IMR-90 (cell line): ENCODE results near the gene CHN2. TPM values are rescaled to one million over a fixed set of nuclear protein-coding genes. Genes with fewer than 3 reads are reported as not detected.

ENCODE experiments used
- ATAC-seq: fragments of 200-7000 bp; cut with Tn5 transposase; 2 replicates; pipeline ENCODE4 v1.9.1; 2020; ENCODE audit warnings: low read depth, mild to moderate bottlenecking, moderate library complexity
- BruUV-seq: library from RNA; stranded (reverse); fragments of 400-500 nt; replicated peaks from 2 replicates; lab custom pipeline; 2021; lab: Mats Ljungman, UMichigan
- CTCF ChIA-PET: fragments of 300-600 bp; formaldehyde crosslinking; extraction: SDS; loops from one replicate; lab custom pipeline; 2021; ENCODE audit warnings: antibody characterized with exemption; lab: Yijun Ruan, JAX
- POLR2A ChIA-PET: fragments of 300-600 bp; sonication (Branson Sonifier 250); formaldehyde crosslinking; loops from one replicate; lab custom pipeline; 2022; ENCODE audit warnings: antibody characterized with exemption; ENCODE audit not compliant: unreplicated experiment; lab: Charles Lee
- DNase-seq: peaks from one replicate; pipeline ENCODE4 v3.0.0; 2013
- H2AFZ ChIP-seq: replicated peaks from 2 replicates; pipeline ENCODE3; 2013; ENCODE audit warnings: low read length, mild to moderate bottlenecking; ENCODE audit not compliant: poor library complexity
- H2AK5ac ChIP-seq: 2 replicates; pipeline ENCODE4 v1.6.1; 2013; ENCODE audit warnings: low read depth, low read length, inconsistent platforms
- H2AK9ac ChIP-seq: replicated peaks from 2 replicates; pipeline ENCODE3; 2013; ENCODE audit warnings: mild to moderate bottlenecking, low read depth, low read length, moderate library complexity; ENCODE audit not compliant: poor library complexity
- H2BK120ac ChIP-seq: 2 replicates; pipeline ENCODE4 v1.6.1; 2013; ENCODE audit warnings: low read depth, low read length, inconsistent platforms
- H2BK15ac ChIP-seq: 3 replicates; pipeline ENCODE4 v1.6.1; 2013; ENCODE audit warnings: low read depth, low read length, inconsistent platforms
- H2BK20ac ChIP-seq: 2 replicates; pipeline ENCODE4 v1.6.1; 2013; ENCODE audit warnings: low read depth, mild to moderate bottlenecking, inconsistent platforms, low read length, moderate library complexity
- H2BK5ac ChIP-seq: 2 replicates; pipeline ENCODE4 v1.6.1; 2013; ENCODE audit warnings: mild to moderate bottlenecking, low read depth, low read length, inconsistent platforms; ENCODE audit not compliant: poor library complexity, severe bottlenecking
- H3K14ac ChIP-seq: replicated peaks from 2 replicates; pipeline ENCODE4 v1.6.1; 2013; ENCODE audit warnings: low read depth, low read length, inconsistent platforms
- H3K18ac ChIP-seq: 2 replicates; pipeline ENCODE4 v1.6.1; 2013; ENCODE audit warnings: low read depth, low read length, control low read depth
- H3K23ac ChIP-seq: 2 replicates; pipeline ENCODE4 v1.6.1; 2013; ENCODE audit warnings: low read depth, low read length, inconsistent platforms
- H3K27ac ChIP-seq: 2 replicates; pipeline ENCODE4 v1.5.1; 2013; ENCODE audit warnings: mild to moderate bottlenecking, control low read depth, low read length; ENCODE audit not compliant: insufficient read depth
- H3K27me3 ChIP-seq: 2 replicates; pipeline ENCODE4 v1.6.1; 2013; ENCODE audit warnings: low read length; ENCODE audit not compliant: control insufficient read depth, insufficient read depth
- H3K36me3 ChIP-seq: 2 replicates; pipeline ENCODE4 v1.6.1; 2013; ENCODE audit warnings: low read length, mixed read lengths; ENCODE audit not compliant: control insufficient read depth, insufficient read depth
- H3K4ac ChIP-seq: 2 replicates; pipeline ENCODE4 v1.6.1; 2013; ENCODE audit warnings: low read depth, low read length, inconsistent platforms
- H3K4me1 ChIP-seq: 2 replicates; pipeline ENCODE4 v1.6.1; 2013; ENCODE audit warnings: low read length, mixed read lengths; ENCODE audit not compliant: control insufficient read depth, insufficient read depth
- H3K4me2 ChIP-seq: 2 replicates; pipeline ENCODE4 v1.6.1; 2013; ENCODE audit warnings: low read depth, mild to moderate bottlenecking, control low read depth, low read length, moderate library complexity
- H3K4me3 ChIP-seq: 2 replicates; pipeline ENCODE4 v1.5.1; 2013; ENCODE audit warnings: low read depth, mild to moderate bottlenecking, control low read depth, low read length, moderate library complexity; ENCODE audit not compliant: insufficient read depth
- H3K56ac ChIP-seq: 2 replicates; pipeline ENCODE4 v1.6.1; 2013; ENCODE audit warnings: low read length, inconsistent platforms; ENCODE audit not compliant: insufficient read depth; ENCODE audit errors: extremely low read depth
- H3K79me1 ChIP-seq, 2 experiments: 2 replicates each; pipeline ENCODE4 v1.6.1; 2013; ENCODE audit warnings: low read length in 2 of 2, inconsistent platforms in 1 of 2, low read depth in 1 of 2
- H3K9ac ChIP-seq: 2 replicates; pipeline ENCODE4 v1.6.1; 2013; ENCODE audit warnings: low read depth, low read length, control low read depth
- H3K9me1 ChIP-seq: 2 replicates; pipeline ENCODE4 v1.6.1; 2013; ENCODE audit warnings: low read length, inconsistent platforms; ENCODE audit not compliant: insufficient read depth
- H3K9me3 ChIP-seq: 2 replicates; pipeline ENCODE4 v1.6.1; 2013; ENCODE audit warnings: low read length; ENCODE audit not compliant: control insufficient read depth, insufficient read depth
- H4K20me1 ChIP-seq: 2 replicates; pipeline ENCODE4 v1.6.1; 2013; ENCODE audit warnings: low read length, inconsistent platforms; ENCODE audit not compliant: insufficient read depth
- H4K5ac ChIP-seq: 2 replicates; pipeline ENCODE4 v1.6.1; 2013; ENCODE audit warnings: mild to moderate bottlenecking, low read depth, low read length, control low read depth
- H4K8ac ChIP-seq, 2 experiments: 2 replicates each; pipeline ENCODE4 v1.6.1; 2013; ENCODE audit warnings: low read depth in 2 of 2, low read length in 2 of 2, control low read depth in 1 of 2, inconsistent platforms in 1 of 2
- H4K91ac ChIP-seq: 2 replicates; pipeline ENCODE4 v1.6.1; 2013; ENCODE audit warnings: low read depth, low read length, inconsistent platforms; ENCODE audit not compliant: insufficient read depth
- BHLHE40 ChIP-seq: fragments of 150-350 bp; IDR thresholded peaks from 2 replicates; pipeline ENCODE4 v1.6.1; 2016; ENCODE audit warnings: mild to moderate bottlenecking, low read depth, low read length
- CEBPB ChIP-seq: IDR thresholded peaks from 2 replicates; pipeline ENCODE4 v1.6.1; 2012; ENCODE audit warnings: low read depth, low read length, improper control_type of control experiment
- CHD1 ChIP-seq: IDR thresholded peaks from 2 replicates; pipeline ENCODE4 v1.6.1; 2012; ENCODE audit warnings: low read depth, low read length, improper control_type of control experiment
- ELK1 ChIP-seq: fragments of 150-350 bp; IDR thresholded peaks from 2 replicates; pipeline ENCODE4 v1.6.1; 2016; ENCODE audit warnings: low read depth, mild to moderate bottlenecking, low read length, moderate library complexity, borderline replicate concordance
- FOS ChIP-seq: fragments of 150-350 bp; IDR thresholded peaks from 2 replicates; pipeline ENCODE4 v1.6.1; 2016; ENCODE audit warnings: low read depth, low read length
- MAFK ChIP-seq: IDR thresholded peaks from 2 replicates; pipeline ENCODE4 v1.6.1; 2012; ENCODE audit warnings: low read depth, low read length, improper control_type of control experiment
- MAZ ChIP-seq: IDR thresholded peaks from 2 replicates; pipeline ENCODE4 v1.6.1; 2012; ENCODE audit warnings: low read depth, mild to moderate bottlenecking, low read length, improper control_type of control experiment, moderate library complexity, borderline replicate concordance
- NFE2L2 ChIP-seq: fragments of 150-350 bp; IDR thresholded peaks from 2 replicates; pipeline ENCODE4 v1.6.1; 2016; ENCODE audit warnings: low read depth, mild to moderate bottlenecking, low read length
- RAD21 ChIP-seq: IDR thresholded peaks from 2 replicates; pipeline ENCODE4 v1.6.1; 2012; ENCODE audit warnings: low read length, improper control_type of control experiment
- RCOR1 ChIP-seq: IDR thresholded peaks from 2 replicates; pipeline ENCODE4 v1.6.1; 2012; ENCODE audit warnings: mild to moderate bottlenecking, low read length, improper control_type of control experiment; ENCODE audit not compliant: insufficient replicate concordance
- RFX5 ChIP-seq: IDR thresholded peaks from 2 replicates; pipeline ENCODE4 v1.8.0; 2012; ENCODE audit warnings: low read depth, mild to moderate bottlenecking, low read length, moderate library complexity
- SMC3 ChIP-seq: fragments of 150-350 bp; IDR thresholded peaks from 2 replicates; pipeline ENCODE4 v1.6.1; 2016; ENCODE audit warnings: low read depth, mild to moderate bottlenecking, antibody characterized with exemption, low read length, moderate library complexity
- USF2 ChIP-seq: fragments of 150-350 bp; IDR thresholded peaks from 2 replicates; pipeline ENCODE4 v1.6.1; 2017; ENCODE audit warnings: mild to moderate bottlenecking, antibody characterized with exemption, low read length, low read depth
- WGBS, 2 experiments: methylation state at CpG; one replicate each; pipeline versions ENCODE4 v1.1.5 to v1.1.7; 2013; ENCODE audit warnings: missing lambda C conversion rate in 2 of 2; ENCODE audit not compliant: insufficient read length in 1 of 2; ENCODE audit errors: extremely low coverage in 2 of 2; 5-methylcytosine and 5-hydroxymethylcytosine counted together
- dilution Hi-C: fragments of 300-500 bp; cut with HindIII; formaldehyde crosslinking; loops from one replicate; pipeline ENCODE4 v1.14.3; 2018; ENCODE audit warnings: low sequenced_read_pairs; ENCODE audit not compliant: unreplicated experiment
- in situ Hi-C: fragments of 300-500 bp; cut with MboI; formaldehyde crosslinking; loops from 3 replicates; pipeline ENCODE4 v1.14.3; 2019; ENCODE audit warnings: low sequenced_read_pairs, inconsistent platforms, mixed read lengths
- intact Hi-C: fragments of 100-400 bp; cut with micrococcal nuclease; formaldehyde crosslinking; loops from 2 replicates; pipeline ENCODE4 v1.10.0; 2022
- polyA plus RNA-seq, 3 experiments: library from polyadenylated mRNA; depleted of rRNA; stranded (reverse); fragments of >200 nt; gene quantifications; 2 replicates each; pipeline ENCODE4 v1.2.3, GENCODE V29; 2012; ENCODE audit warnings: low replicate concordance in 1 of 3
- total RNA-seq: library from RNA; depleted of rRNA; stranded (reverse); fragments of >200 nt; gene quantifications from 2 replicates; pipeline ENCODE4 v1.2.3, GENCODE V29; 2012
- TF ChIP-seq, protein P1 (sequence below): conservative IDR thresholded peaks from 2 replicates; pipeline ENCODE4 v1.5.1; 2012; ENCODE audit warnings: mild to moderate bottlenecking, low read depth, low read length, improper control_type of control experiment

Gene CHN2
- total and polyA plus RNA-seq, 2 of the 4 experiments (the other 2 are of a cell fraction), result not detected

GRCh38 chr7:29424984-29425309, 230.4 kb downstream of the CHN2 start:
- Histone ChIP-seq H3K18ac (no peak overlapping the region), H2BK120ac (no peak overlapping the region), H3K9me1 (no peaks in the 10 kb centered on the region), H3K9me3 (no peaks in the 10 kb centered on the region), H3K23ac (no peak overlapping the region), H2AFZ (no peak overlapping the region), H3K4me1 (no peaks in the 10 kb centered on the region), H3K4me2 (no peak overlapping the region), H4K8ac (no peak overlapping the region), H3K56ac (no peak overlapping the region), H3K79me1 (no peaks in the 10 kb centered on the region), H2BK20ac (no peak overlapping the region), H3K27me3 (no peaks in the 10 kb centered on the region), H4K20me1 (no peaks in the 10 kb centered on the region), H3K27ac (no peak overlapping the region), H3K4me3 (no peak overlapping the region), H2BK15ac (no peak overlapping the region), H2AK5ac (no peak overlapping the region), H3K4ac (no peak overlapping the region), H2AK9ac (no peak overlapping the region), H4K5ac (no peak overlapping the region), H3K36me3 (no peaks in the 10 kb centered on the region), H3K14ac (no peak overlapping the region), H2BK5ac (no peak overlapping the region), H4K91ac (no peak overlapping the region), H3K9ac (no peak overlapping the region)
- no TSS peak for BruUV-seq
- ChIA-PET CTCF (interaction anchor here (0.6 kb wide), 1 partner anchor 16 kb away, joined by 3 read pairs; no protein-coding TSS in a partner anchor), POLR2A (no interaction called here)
- dilution Hi-C loops, result no loop called here
- TF ChIP-seq RFX5 (no peak), RAD21 (no peak), USF2 (no peak), FOS (no peak), CHD1 (no peak), NFE2L2 (no peak), SMC3 (no peak), MAZ (no peak), CEBPB (no peak), MAFK (no peak), RCOR1 (no peak), BHLHE40 (no peak), ELK1 (no peak)
- TF ChIP-seq, protein P1, sequence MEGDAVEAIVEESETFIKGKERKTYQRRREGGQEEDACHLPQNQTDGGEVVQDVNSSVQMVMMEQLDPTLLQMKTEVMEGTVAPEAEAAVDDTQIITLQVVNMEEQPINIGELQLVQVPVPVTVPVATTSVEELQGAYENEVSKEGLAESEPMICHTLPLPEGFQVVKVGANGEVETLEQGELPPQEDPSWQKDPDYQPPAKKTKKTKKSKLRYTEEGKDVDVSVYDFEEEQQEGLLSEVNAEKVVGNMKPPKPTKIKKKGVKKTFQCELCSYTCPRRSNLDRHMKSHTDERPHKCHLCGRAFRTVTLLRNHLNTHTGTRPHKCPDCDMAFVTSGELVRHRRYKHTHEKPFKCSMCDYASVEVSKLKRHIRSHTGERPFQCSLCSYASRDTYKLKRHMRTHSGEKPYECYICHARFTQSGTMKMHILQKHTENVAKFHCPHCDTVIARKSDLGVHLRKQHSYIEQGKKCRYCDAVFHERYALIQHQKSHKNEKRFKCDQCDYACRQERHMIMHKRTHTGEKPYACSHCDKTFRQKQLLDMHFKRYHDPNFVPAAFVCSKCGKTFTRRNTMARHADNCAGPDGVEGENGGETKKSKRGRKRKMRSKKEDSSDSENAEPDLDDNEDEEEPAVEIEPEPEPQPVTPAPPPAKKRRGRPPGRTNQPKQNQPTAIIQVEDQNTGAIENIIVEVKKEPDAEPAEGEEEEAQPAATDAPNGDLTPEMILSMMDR, result no peak
- no CpG with 5 or more reads among the region's 3 CpGs for WGBS, 2 experiments
- in situ Hi-C loops, result no loop called here
- ATAC-seq (no peak), DNase-seq (no peak)
- intact Hi-C loops, result no loop called here
